Activated naive CD4-positive, alpha-beta T cell treated with anti-CD3 and anti-CD28 coated beads, Interleukin-2, amount 50 U/mL, for 72 hours (primary cell): Measurements from ENCODE around the gene TMEM151B. TPM values are rescaled to one million over a fixed set of nuclear protein-coding genes. Genes with fewer than 3 reads are reported as not detected.
A peak's percentile ranks its signal among the peaks of the same experiment; 100 is the strongest.
"Not testable (repeated sequence)": the region's sequence is repeated elsewhere in the genome, so short reads cannot be mapped to it uniquely, and the experiment has no call there.

Experiments used
- ATAC-seq, 2 donors: fragments of 150-1000 bp; cut with Tn5 transposase; 2 replicates each; pipeline ENCODE4 v1.10.0; 2021; ENCODE audit warnings: mild to moderate bottlenecking in 2 of 2, moderate library complexity in 2 of 2
- DNase-seq, 2 donors: peaks; one replicate each; pipeline ENCODE4 v3.0.0; 2021 to 2022; ENCODE audit warnings: low spot score in 2 of 2
- H3K27ac Mint-ChIP-seq, 2 donors: one replicate each; pipeline ENCODE4 v1.8.0; 2022; ENCODE audit warnings: mild to moderate bottlenecking in 2 of 2, mixed read lengths in 2 of 2
- H3K36me3 Mint-ChIP-seq, 2 donors: one replicate each; pipeline ENCODE4 v1.8.0; 2022; ENCODE audit warnings: mixed read lengths in 2 of 2
- H3K9me3 Mint-ChIP-seq, 2 donors: one replicate each; pipeline ENCODE4 v1.8.0; 2022; ENCODE audit warnings: mixed read lengths in 2 of 2
- total RNA-seq, 2 donors: library from RNA; stranded (reverse); gene quantifications; one replicate each; pipeline ENCODE4 v1.2.3, GENCODE V29; 2022

Gene TMEM151B
- total RNA-seq, 2 donors from 2014 or later: 0.20 TPM; not detected in 1

DNA sequence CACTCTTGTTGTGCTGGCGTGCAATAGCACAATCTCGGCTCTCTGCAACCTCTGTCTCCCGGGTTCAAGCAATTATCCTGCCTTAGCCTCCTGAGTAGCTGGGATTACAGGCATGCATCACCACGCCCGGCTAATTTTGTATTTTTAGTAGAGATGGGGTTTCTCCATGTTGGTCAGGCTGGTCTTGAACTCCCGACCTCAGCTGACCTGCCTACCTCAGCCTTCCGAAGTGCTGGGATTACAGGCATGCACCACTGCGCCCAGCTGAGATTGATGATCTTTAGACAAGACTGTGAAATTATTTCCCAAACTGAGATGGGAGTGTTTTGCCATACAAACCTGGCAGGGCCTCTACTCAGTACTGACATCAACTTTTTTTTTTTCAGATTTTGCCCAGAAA lies 44.4 kb downstream of the TMEM151B start:
- peaks cover 9 to 11% of the 10 kb centered on the region in 2 donors for H3K36me3 Mint-ChIP-seq
- not testable (repeated sequence) for ATAC-seq, H3K27ac Mint-ChIP-seq, DNase-seq, H3K9me3 Mint-ChIP-seq

DNA sequence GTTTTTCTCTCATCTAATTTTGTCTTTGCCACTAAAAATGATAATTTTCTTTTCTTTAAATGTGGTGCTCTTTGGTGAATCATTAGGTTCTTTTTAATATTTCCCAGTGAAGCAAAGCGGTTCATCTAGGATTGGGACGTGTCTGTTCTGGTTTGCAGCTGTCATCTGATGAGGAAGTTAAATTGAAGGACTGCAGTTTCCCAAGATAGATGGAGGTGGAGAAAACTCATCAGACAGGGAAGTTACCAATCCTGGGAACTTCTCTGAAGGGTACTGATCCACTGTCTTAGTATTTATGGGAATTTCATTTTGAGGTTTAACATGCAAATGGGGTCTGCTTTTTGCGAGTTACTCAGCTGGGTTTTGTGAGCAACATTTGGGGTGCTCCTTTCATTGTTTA lies 45.3 kb downstream of the TMEM151B start:
- no peaks in the 10 kb centered on the region for H3K9me3 Mint-ChIP-seq
- DNase-seq: no peak
- peaks cover 5% of the 10 kb centered on the region in 2 donors for H3K36me3 Mint-ChIP-seq
- no peak for ATAC-seq
- no peak overlapping the region for H3K27ac Mint-ChIP-seq

DNA sequence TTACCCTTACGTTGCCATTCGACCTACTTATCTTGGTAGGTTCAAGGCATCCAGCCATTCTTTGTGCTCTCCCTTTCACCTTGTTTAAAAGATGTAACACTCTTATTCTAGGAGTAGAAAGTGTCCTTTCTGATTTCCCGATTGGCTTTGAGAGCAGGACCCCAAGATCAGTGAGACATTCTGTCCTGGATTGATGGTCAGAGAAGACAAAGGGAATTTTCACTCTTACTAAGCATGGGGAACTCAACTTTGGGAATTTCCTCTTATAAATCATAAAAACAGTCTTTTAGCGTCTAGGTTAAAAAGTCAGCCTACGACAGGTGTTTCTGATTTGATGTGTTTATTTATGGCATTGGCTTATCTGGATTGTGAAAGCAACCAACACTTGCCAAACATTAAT lies 45.7 kb downstream of the TMEM151B start:
- DNase-seq: no peak
- H3K36me3 Mint-ChIP-seq: peaks cover 5% of the 10 kb centered on the region in 2 donors
- H3K9me3 Mint-ChIP-seq: no peaks in the 10 kb centered on the region
- ATAC-seq: no peak
- H3K27ac Mint-ChIP-seq: no peak overlapping the region

DNA sequence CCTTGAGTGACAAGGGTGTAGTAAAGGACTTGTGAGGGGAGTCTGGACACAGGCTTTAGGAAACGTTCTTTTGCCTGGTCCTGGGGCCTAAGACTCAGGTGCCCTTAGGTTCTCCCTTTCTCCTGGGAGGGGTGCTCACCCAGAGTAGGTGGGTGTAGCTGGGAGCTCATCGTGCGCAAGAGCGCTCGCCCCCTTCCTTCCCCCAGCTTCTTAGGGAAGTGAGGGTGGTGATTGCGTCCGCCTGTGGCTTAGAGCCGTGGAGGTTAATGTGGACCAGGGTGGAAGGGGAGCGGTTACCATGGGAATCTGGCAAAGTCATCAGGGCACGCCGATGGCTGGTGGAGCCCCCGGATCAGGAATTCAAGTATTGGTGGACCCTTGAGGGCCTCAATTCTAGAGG lies 46.2 kb downstream of the TMEM151B start:
- no peaks in the 10 kb centered on the region for H3K9me3 Mint-ChIP-seq
- ATAC-seq (no peak), DNase-seq (no peak)
- H3K27ac Mint-ChIP-seq: no peak overlapping the region
- H3K36me3 Mint-ChIP-seq: peaks cover 5% of the 10 kb centered on the region in 2 donors

DNA sequence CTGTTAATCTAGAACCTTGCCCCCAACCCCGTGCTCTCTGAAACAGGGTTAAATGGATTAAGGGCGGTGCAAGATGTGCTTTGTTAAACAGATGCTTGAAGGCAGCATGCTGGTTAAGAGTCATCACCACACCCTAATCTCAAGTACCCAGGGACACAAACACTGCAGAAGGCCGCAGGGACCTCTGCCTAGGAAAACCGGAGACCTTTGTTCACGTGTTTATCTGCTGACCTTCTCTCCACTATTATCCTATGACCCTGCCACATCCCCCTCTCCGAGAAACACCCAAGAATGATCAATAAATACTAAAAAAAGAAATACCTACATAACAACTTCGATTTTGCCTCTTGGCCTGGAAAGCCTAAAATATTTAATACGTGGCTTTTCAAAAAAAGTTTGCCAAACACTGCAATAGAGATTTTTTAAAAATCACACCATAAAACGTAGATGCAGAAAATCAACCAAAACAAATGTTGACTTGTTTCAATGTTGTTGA lies 46.9 kb downstream of the TMEM151B start:
- not testable (repeated sequence) for H3K27ac Mint-ChIP-seq, H3K9me3 Mint-ChIP-seq, ATAC-seq, DNase-seq, H3K36me3 Mint-ChIP-seq

DNA sequence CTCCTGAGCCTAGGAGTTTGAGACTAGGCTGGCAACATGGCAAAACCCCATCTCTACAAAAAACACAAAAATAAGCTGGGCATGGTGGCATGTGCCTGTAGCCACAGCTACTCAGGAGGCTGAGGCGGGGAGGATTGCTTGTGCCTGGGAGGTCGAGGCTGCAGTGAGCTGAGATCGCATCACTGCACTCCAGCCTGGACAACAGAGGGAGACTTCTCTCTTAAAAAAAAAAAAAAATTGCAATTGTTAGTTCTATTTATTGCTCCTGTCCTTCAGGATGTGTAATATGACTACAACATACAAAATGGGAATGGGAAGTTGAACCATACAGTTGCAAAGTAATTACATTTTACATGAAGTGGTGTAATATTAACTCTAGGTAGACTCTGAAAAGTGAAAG lies 51.0 kb downstream of the TMEM151B start:
- no peaks in the 10 kb centered on the region for H3K36me3 Mint-ChIP-seq
- DNase-seq (no peak), ATAC-seq (no peak)
- no peaks in the 10 kb centered on the region for H3K9me3 Mint-ChIP-seq
- H3K27ac Mint-ChIP-seq: no peak overlapping the region

DNA sequence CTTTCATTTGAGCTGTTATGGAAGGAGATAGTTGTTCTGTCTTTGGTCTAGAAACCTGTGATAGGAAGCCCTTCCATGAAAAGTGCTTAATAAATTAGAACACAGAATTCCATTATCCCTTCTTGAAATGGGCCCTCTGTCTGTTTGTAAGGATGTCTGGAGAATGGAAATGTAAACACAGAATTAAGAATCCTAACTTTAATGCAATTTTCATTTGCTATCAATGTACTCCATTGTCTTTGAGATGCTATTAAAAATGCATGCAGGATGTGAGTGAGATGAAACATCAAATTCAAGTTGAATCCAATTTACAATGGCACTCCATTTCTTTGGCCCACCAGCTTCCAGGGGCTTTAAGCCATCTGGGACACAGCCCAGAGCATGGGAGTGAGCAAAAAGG lies 56.8 kb downstream of the TMEM151B start:
- DNase-seq: no peak
- no peak overlapping the region for H3K27ac Mint-ChIP-seq
- no peak for ATAC-seq
- H3K36me3 Mint-ChIP-seq: no peaks in the 10 kb centered on the region
- H3K9me3 Mint-ChIP-seq: no peaks in the 10 kb centered on the region

DNA sequence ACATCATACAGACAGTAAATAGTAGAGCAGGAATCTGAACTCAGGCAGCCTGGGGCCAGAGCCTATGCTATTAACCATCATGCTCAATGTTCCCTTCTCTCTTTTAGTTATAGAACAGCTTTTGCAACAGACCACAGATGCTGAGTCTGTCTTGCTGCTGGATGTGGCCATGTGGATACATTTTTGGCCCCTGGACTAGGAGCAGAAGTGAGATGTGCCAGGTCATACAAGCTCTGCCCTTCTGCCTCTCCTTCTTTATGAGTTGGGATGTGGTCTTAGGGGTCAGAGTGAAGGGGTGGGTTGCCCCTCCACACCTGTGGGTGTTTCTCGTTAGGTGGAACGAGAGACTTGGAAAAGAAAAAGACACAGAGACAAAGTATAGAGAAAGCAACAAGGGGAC lies 57.5 kb downstream of the TMEM151B start:
- H3K27ac Mint-ChIP-seq: no peak overlapping the region
- no peaks in the 10 kb centered on the region for H3K9me3 Mint-ChIP-seq
- H3K36me3 Mint-ChIP-seq: no peaks in the 10 kb centered on the region
- no peak for DNase-seq
- no peak for ATAC-seq

DNA sequence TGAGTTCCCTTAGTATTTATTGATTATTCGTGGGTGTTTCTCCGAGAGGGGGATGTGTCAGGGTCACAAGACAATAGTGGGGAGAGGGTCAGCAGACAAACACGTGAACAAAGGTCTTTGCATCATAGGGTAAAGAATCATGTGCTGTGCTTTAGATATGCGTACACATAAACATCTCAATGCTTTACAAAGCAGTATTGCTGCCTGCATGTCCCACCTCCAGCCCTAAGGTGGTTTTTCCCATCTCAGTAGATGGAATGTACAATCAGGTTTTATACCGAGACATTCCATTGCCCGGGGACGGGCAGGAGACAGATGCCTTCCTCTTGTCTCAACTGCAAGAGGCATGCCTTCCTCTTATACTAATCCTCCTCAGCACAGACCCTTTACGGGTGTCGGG lies 58.0 kb downstream of the TMEM151B start:
- not testable (repeated sequence) for ATAC-seq, H3K9me3 Mint-ChIP-seq, DNase-seq

DNA sequence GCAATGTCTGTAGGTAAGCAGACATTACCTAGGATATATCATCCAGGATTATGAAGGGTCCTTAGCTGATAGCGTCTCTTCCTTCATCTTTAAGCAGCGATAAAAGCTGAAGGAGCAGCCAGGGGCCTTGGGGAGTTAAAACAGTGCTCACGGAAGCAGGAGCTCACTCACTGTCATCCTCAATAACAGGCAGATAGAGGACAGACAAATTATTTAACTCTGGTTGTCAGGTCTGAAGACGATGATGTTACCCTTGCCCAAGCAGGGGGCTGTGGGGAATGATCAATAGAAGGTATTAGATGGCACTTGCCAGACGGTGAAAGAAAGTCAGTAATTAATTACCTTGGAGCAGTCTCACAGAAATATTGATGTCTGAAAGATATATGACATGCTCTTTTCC lies 59.6 kb downstream of the TMEM151B start:
- Mint-ChIP-seq H3K27ac (no peak overlapping the region), H3K36me3 (no peaks in the 10 kb centered on the region), H3K9me3 (no peaks in the 10 kb centered on the region)
- no peak for DNase-seq
- ATAC-seq: no peak

More for the DNA sequence above, 58.0 kb downstream of the TMEM151B start:
- H3K36me3 Mint-ChIP-seq, H3K27ac Mint-ChIP-seq: not testable (repeated sequence)

DNA sequence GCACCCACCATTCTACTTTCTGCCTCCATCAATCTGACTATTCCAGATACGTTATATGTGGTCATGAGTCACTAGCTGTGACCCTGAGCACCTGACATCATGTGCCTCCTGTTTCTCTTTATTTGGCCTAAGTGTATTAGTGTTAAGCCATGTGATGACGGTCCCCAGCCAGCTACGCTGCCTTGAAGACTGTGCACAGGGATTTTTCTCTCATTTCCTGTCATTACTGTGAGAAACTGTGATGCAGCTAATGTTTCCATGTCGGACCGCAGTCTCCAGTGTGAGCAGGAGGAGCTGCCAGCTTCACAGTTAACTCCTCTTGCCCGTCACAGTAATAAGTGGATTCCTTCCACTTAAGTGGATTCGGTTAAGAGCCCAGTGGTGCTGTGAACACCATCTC lies 62.3 kb downstream of the TMEM151B start:
- Mint-ChIP-seq H3K9me3 (no peaks in the 10 kb centered on the region), H3K27ac (no peak overlapping the region), H3K36me3 (no peaks in the 10 kb centered on the region)
- no peak for ATAC-seq
- no peak for DNase-seq

DNA sequence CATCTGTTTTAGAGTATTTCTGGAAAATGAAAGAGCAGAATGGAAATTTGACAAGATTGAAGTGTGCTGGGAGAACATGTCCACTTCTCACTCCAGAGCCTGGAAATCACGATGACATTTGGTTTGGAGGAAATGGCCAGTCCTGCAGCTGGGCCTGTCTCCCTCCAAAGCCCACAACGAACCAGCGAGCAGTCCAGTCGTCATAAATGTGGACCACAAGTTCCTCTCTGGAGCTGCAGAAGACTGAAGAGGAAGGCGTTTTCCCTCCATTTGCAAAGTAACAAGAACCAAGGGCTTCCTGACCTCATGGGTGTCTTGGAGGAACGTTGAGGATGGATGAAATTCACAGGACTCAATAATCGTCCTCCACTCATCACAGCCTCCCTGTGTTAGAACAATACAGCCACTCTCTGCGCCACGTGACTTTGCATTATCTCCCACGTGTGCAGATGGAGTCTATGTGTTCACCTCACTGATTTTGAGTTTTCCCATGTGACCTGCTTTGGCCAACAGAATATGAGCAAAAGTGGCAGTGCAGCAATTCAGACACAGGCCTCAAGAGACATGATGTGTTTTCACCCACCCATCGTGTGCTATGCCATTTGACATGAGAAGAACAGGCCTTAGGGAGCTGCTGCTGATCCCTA lies 63.1 kb downstream of the TMEM151B start:
- ATAC-seq (no peak), DNase-seq (no peak)
- Mint-ChIP-seq H3K9me3 (no peaks in the 10 kb centered on the region), H3K36me3 (no peaks in the 10 kb centered on the region), H3K27ac (no peak overlapping the region)

DNA sequence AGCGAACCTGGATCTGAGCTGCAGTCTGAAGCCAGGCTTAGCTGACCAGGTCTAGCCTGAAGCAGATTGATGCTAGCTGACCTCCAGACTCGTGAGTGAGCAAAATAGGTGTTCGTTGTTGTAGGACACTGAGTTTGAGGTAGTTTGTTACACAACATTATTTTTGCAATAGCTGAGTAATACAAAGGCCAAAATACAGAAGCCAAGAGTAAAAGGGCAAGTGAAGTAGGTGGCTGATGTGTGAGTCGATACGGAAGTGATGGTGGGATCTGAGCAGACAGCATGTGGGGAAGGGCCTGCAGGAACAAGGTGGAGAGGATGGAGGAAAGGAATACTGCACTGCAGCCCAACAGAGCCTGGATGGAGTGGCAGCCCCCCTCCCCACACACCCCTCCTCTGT lies 63.7 kb downstream of the TMEM151B start:
- ATAC-seq (no peak), DNase-seq (no peak)
- no peak overlapping the region for H3K27ac Mint-ChIP-seq
- no peaks in the 10 kb centered on the region for H3K36me3 Mint-ChIP-seq
- H3K9me3 Mint-ChIP-seq: no peaks in the 10 kb centered on the region

DNA sequence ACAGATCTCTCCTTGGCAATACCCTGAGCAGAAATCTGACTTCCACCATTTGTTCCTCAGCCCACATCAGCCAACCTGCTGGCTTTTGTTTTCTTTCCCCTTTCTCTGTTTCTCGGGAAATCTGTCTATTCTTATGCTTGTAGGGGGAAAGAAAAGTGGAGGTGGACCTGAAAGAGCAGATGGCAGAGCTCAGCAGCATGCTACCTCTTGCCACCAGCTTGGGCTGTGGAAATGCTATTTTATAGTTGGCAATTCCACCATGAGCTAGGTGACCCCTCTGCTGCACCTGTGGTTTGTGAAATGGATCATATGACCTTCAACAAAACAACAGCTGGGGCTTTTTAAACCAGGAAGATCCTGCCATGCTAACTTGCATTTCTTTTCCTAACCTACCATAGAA lies 65.4 kb downstream of the TMEM151B start:
- no peak for ATAC-seq
- H3K36me3 Mint-ChIP-seq: no peaks in the 10 kb centered on the region
- DNase-seq: no peak
- H3K9me3 Mint-ChIP-seq: no peaks in the 10 kb centered on the region
- H3K27ac Mint-ChIP-seq: no peak overlapping the region

DNA sequence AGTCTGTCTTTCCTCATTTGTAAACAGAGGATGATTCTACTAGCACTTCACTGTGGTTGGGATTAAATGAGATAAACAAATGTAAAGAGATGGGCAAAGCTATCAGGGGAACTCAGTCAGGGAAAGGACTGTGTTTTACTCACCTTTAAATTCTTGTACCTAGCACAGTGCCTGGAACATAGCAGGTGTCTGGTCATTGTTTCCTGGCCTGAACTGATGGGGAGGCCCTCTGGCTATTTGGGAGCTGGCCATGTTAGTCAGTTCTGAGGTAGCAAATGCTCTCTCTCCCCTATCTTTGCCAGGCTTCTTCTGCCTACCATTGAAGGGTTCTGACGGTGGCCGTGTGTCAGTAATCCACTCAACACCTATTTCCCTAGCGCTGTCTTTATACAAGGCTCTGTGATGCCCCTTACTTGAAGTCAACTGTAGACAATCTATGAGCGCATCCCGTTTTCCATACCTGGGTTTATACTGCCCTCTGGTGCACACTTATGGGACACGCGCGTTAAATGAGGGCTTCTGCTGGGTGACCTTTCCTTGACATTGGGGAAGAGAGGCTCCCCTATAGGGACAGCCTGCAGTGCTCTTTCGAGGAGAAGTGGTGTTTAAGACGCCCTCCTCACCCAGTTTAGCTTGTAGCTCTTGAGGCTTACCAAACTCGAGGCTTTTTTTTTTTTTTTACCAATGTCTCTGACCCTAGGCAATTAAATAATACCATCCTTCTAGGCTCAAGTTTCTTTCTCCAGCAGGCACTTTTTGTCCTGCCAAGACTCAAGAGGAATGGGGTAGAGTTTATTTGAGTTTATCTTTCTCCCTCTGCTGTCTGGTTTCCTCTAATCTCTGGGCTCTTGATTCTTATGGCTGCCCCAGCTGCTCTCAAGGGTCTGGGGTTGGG lies 68.2 kb downstream of the TMEM151B start:
- H3K27ac Mint-ChIP-seq: no peak overlapping the region
- no peaks in the 10 kb centered on the region for H3K9me3 Mint-ChIP-seq
- ATAC-seq: peak; percentile 81 to 85
- H3K36me3 Mint-ChIP-seq: no peaks in the 10 kb centered on the region
- DNase-seq: peak; percentile 67 to 72

DNA sequence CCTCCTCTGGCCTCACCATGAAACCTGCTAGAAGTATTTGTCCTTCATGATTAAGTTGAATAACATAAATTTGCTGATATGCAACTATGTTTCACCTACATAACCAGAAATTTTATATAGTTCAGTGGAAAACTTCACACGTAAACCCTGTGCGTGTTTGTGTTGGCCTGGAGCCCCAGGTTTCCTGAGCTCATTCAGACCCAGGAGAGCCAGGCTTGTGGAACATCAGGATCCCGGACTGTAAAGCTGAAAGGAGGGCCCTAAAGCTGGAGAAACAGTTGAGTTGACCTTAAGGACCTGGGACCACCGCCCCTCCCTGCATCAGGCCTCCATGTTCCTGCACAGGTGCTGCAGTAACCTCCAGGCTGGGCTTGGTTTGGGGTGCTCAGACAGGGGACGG lies 69.1 kb downstream of the TMEM151B start:
- ATAC-seq (peak in 1 of 2 donors; percentile 5), DNase-seq (no peak)
- H3K9me3 Mint-ChIP-seq: no peaks in the 10 kb centered on the region
- H3K36me3 Mint-ChIP-seq: no peaks in the 10 kb centered on the region
- H3K27ac Mint-ChIP-seq: no peak overlapping the region

DNA sequence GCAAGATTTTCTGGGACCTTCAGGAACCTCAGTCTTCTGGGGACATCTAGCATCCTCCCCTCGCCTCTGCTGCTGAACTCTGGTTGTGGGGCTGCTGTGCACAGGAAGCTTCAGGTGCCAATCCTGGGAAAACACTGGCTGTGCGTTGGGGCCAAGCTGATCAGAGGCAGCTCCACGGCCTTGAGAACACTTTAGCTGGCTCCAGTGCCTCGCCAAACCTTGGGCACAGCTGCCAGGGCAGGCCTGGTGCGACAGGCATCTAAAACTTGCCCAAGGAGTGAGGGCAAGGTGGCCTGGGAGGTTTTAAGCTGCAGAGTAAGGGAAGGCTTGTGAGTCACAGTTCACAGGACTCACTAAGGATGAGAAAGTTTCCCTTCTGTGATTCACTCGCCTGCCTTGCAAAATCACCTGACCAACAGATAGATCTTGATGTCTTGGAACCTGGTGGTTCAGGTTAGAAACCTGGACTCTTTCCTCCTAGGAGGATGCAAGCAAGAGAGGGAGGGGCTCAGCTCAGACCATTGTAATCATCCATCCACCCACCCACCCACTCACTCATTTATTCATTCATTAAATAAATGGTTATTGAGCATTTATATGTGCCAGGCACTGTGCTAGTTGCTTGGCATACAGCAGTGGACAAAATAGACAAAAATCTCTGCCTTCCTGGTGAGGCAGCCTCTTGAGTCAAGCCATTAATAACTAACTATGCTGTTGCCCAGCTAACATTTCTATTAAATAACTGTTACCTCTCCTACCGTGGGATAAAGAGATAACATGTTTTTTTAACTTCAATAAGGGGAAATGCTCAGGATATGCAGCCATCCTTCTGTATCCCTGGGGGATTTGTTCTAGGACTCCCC lies 69.7 kb downstream of the TMEM151B start:
- no peaks in the 10 kb centered on the region for H3K9me3 Mint-ChIP-seq
- ATAC-seq (peak; percentile 85), DNase-seq (no peak)
- H3K27ac Mint-ChIP-seq: no peak overlapping the region
- no peaks in the 10 kb centered on the region for H3K36me3 Mint-ChIP-seq
